ENCODE measurements around the gene TENT5C.

TENT5C gene

DNA sequence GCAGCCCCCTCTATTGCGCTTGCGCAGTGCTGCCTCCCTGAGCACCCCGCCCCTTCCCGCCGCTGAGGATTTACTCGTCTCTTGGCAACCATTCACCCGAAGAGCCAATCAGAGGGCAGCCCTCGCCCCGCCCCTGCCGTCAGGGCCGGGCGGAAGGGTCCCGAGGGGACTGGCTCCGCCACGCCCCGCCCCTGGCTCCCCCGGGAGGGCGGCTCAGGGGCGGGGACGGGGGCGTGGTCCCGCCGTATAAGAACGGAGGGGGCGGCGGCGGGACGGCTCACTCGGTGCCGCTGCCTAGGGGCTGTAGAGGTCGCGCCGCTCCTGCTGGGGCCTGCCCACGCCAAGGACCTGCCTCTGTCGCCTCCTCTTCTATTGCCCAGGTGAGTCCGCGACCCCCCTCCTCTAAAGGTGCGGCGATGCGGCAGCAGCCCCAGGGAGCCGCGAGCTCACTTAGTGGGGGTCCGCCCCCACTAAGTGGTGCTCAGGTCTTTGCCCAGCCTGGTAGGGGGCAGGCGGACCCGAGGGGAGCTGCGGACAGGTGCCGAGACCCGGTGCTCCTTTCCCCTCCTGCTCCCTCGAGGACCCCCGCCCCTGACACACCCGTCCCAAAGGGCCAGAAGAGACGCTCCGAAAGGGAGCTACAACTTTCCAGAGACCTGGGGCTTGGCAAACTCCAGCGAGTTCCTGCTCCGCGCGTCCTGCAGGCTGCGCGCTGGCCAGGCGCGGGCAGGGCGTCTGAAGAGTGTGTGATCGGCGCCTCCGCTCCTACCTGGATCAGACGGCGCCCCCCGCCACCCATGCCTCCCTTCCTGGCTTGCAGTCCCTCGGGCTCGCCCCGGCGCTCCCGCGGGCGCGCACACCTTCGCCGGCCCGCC is at the start of gene TENT5C:
Gene TENT5C, plus strand, starts transcription at position 275 of the 875 bp plus-strand sequence. CDS start 16,821 bp downstream, outside the sequence.
- peak within 1 kb of the TSS; percentile 89 for H2AFZ ChIP-seq (ENCODE audit: low read length)
- H3K9me2 ChIP-seq (ENCODE audit: low read depth, low read length): no peaks in the 10 kb centered on the region
- no peaks in the 10 kb centered on the region for H4K20me1 ChIP-seq (ENCODE audit: insufficient read depth, low read length)
- H3K27ac ChIP-seq (ENCODE audit: low read depth, low read length, poor library complexity, severe bottlenecking): no peak within 1 kb of the TSS
- peak within 1 kb of the TSS; percentile 56 for H3K9ac ChIP-seq (ENCODE audit: low read length)
- H3K79me2 ChIP-seq (ENCODE audit: insufficient read depth, low read length): no peaks in the 10 kb centered on the region
- no peaks in the 10 kb centered on the region for H3K27me3 ChIP-seq (ENCODE audit: insufficient read depth, low read length)
- peak within 1 kb of the TSS; percentile 93 for H3K4me2 ChIP-seq (ENCODE audit: low read length)
- H3K4me1 ChIP-seq (ENCODE audit: insufficient read depth, low read length, severe bottlenecking): peaks cover 35% of the 10 kb centered on the region
- H3K4me3 ChIP-seq (ENCODE audit: low read depth, low read length, poor library complexity, severe bottlenecking): peak within 1 kb of the TSS; percentile 76
- H3K36me3 ChIP-seq (ENCODE audit: insufficient read depth, low read length): no peaks in the 10 kb centered on the region
- TF ChIP-seq, protein P1, sequence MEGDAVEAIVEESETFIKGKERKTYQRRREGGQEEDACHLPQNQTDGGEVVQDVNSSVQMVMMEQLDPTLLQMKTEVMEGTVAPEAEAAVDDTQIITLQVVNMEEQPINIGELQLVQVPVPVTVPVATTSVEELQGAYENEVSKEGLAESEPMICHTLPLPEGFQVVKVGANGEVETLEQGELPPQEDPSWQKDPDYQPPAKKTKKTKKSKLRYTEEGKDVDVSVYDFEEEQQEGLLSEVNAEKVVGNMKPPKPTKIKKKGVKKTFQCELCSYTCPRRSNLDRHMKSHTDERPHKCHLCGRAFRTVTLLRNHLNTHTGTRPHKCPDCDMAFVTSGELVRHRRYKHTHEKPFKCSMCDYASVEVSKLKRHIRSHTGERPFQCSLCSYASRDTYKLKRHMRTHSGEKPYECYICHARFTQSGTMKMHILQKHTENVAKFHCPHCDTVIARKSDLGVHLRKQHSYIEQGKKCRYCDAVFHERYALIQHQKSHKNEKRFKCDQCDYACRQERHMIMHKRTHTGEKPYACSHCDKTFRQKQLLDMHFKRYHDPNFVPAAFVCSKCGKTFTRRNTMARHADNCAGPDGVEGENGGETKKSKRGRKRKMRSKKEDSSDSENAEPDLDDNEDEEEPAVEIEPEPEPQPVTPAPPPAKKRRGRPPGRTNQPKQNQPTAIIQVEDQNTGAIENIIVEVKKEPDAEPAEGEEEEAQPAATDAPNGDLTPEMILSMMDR (IDR thresholded peaks at IDR 0.05; ENCODE audit: low read length): no peak
- TF ChIP-seq EZH2 (IDR thresholded peaks at IDR 0.05; ENCODE audit: borderline replicate concordance, low read length): no peak
- H3K9me3 ChIP-seq (ENCODE audit: low read length): no peaks in the 10 kb centered on the region
- no peaks in the 10 kb centered on the region for H3F3A ChIP-seq (ENCODE audit: insufficient read depth, low read length)

DNA sequence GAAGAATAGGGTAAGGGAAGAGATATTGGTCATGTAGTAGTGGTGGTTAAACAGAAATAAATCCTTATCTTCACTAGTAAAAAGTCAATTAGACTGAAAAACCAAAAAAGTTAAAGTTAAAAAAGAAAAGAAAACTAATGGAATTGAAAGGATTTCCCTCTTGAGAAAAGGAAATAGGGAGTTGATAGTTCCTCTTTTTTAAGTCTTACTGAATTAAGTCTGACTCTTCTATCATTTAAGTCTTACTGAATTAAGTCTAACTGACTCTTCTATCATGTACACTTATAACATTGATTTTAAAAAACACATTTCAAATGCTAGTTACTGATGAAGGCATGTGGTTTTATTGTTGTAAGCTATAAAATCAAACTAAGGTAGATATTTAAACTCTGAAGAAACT is 49.5 kb upstream of the TENT5C start:
- no peaks in the 10 kb centered on the region for H3K36me3 ChIP-seq (ENCODE audit: insufficient read depth, low read length)
- H2AFZ ChIP-seq (ENCODE audit: low read length): no peak overlapping the region
- H3F3A ChIP-seq (ENCODE audit: insufficient read depth, low read length): no peaks in the 10 kb centered on the region
- no peak overlapping the region for H3K4me2 ChIP-seq (ENCODE audit: low read length)
- H3K4me3 ChIP-seq (ENCODE audit: low read depth, low read length, poor library complexity, severe bottlenecking): no peak overlapping the region
- TF ChIP-seq EZH2 (IDR thresholded peaks at IDR 0.05; ENCODE audit: borderline replicate concordance, low read length): no peak
- TF ChIP-seq, protein P1 (IDR thresholded peaks at IDR 0.05; ENCODE audit: low read length): no peak
- no peak overlapping the region for H3K27ac ChIP-seq (ENCODE audit: low read depth, low read length, poor library complexity, severe bottlenecking)
- H3K9me3 ChIP-seq (ENCODE audit: low read length): no peaks in the 10 kb centered on the region
- no peaks in the 10 kb centered on the region for H3K27me3 ChIP-seq (ENCODE audit: insufficient read depth, low read length)
- H3K9me2 ChIP-seq (ENCODE audit: low read depth, low read length): no peaks in the 10 kb centered on the region
- H3K79me2 ChIP-seq (ENCODE audit: insufficient read depth, low read length): no peaks in the 10 kb centered on the region
- H3K9ac ChIP-seq (ENCODE audit: low read length): no peak overlapping the region
- no peaks in the 10 kb centered on the region for H3K4me1 ChIP-seq (ENCODE audit: insufficient read depth, low read length, severe bottlenecking)
- no peaks in the 10 kb centered on the region for H4K20me1 ChIP-seq (ENCODE audit: insufficient read depth, low read length)

DNA sequence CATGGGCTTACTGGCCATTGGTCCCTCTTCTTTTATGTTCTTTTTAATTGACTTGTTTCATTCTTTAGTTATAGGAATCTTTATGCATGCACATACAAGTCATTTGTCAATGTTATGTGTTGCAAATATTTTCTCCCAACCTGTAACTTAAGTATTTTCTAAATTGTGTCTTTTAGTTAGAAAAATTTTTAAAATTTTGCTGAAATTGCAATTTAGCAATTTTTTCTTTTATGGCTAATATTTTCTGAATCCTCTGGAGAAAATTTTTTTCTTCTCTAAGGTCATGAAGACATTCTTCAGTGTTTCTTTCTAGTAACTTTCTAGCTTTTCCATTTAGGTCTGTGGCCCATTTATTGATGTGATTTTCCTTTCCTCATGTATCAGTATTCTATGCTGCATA is 48.9 kb upstream of the TENT5C start:
- Histone ChIP-seq H3K9me3 (ENCODE audit: low read length) (no peaks in the 10 kb centered on the region), H4K20me1 (ENCODE audit: insufficient read depth, low read length) (no peaks in the 10 kb centered on the region), H3K4me2 (ENCODE audit: low read length) (no peak overlapping the region), H3K27me3 (ENCODE audit: insufficient read depth, low read length) (no peaks in the 10 kb centered on the region), H3K79me2 (ENCODE audit: insufficient read depth, low read length) (no peaks in the 10 kb centered on the region), H3K9ac (ENCODE audit: low read length) (no peak overlapping the region), H3K4me3 (ENCODE audit: low read depth, low read length, poor library complexity, severe bottlenecking) (no peak overlapping the region), H3K9me2 (ENCODE audit: low read depth, low read length) (no peaks in the 10 kb centered on the region), H2AFZ (ENCODE audit: low read length) (no peak overlapping the region), H3K27ac (ENCODE audit: low read depth, low read length, poor library complexity, severe bottlenecking) (no peak overlapping the region), H3K4me1 (ENCODE audit: insufficient read depth, low read length, severe bottlenecking) (no peaks in the 10 kb centered on the region), H3K36me3 (ENCODE audit: insufficient read depth, low read length) (no peaks in the 10 kb centered on the region), H3F3A (ENCODE audit: insufficient read depth, low read length) (no peaks in the 10 kb centered on the region)
- TF ChIP-seq EZH2 (IDR thresholded peaks at IDR 0.05; ENCODE audit: borderline replicate concordance, low read length): no peak
- TF ChIP-seq, protein P1 (IDR thresholded peaks at IDR 0.05; ENCODE audit: low read length): no peak

Measured in OCI-LY1 (cell line).